PFSK-1 (cell line): ENCODE results near the gene NRIP1.

Experiments used
- FOXP2 ChIP-seq: optimal IDR thresholded peaks from 2 replicates; pipeline ENCODE3; 2011; ENCODE audit warnings: borderline replicate concordance, control low read depth, inconsistent platforms; ENCODE audit not compliant: insufficient read depth; ENCODE audit errors: extremely low read length, extremely low read depth
- POLR2AphosphoS5 ChIP-seq: IDR thresholded peaks from 2 replicates; pipeline ENCODE4 v1.6.1; 2012; ENCODE audit warnings: low read depth, mild to moderate bottlenecking, control low read depth, low read length, moderate library complexity
- SIN3A ChIP-seq: IDR thresholded peaks from 2 replicates; pipeline ENCODE4 v1.6.1; 2012; ENCODE audit warnings: mild to moderate bottlenecking, low read length, moderate library complexity, borderline replicate concordance; ENCODE audit not compliant: insufficient read depth
- TAF1 ChIP-seq: IDR thresholded peaks from 2 replicates; pipeline ENCODE4 v1.6.1; 2012; ENCODE audit warnings: low read length, control low read depth, borderline replicate concordance; ENCODE audit not compliant: insufficient read depth
- TF ChIP-seq, protein P1 (sequence below), 2 experiments: IDR thresholded peaks; 2 replicates each; pipeline versions ENCODE4 v1.6.1 to v1.8.0; 2011 to 2012; ENCODE audit warnings: low read depth in 2 of 2, low read length in 2 of 2, control low read depth in 1 of 2, inconsistent platforms in 1 of 2, mild to moderate bottlenecking in 1 of 2, moderate library complexity in 1 of 2; ENCODE audit not compliant: insufficient read depth in 1 of 2

NRIP1 gene

DNA sequence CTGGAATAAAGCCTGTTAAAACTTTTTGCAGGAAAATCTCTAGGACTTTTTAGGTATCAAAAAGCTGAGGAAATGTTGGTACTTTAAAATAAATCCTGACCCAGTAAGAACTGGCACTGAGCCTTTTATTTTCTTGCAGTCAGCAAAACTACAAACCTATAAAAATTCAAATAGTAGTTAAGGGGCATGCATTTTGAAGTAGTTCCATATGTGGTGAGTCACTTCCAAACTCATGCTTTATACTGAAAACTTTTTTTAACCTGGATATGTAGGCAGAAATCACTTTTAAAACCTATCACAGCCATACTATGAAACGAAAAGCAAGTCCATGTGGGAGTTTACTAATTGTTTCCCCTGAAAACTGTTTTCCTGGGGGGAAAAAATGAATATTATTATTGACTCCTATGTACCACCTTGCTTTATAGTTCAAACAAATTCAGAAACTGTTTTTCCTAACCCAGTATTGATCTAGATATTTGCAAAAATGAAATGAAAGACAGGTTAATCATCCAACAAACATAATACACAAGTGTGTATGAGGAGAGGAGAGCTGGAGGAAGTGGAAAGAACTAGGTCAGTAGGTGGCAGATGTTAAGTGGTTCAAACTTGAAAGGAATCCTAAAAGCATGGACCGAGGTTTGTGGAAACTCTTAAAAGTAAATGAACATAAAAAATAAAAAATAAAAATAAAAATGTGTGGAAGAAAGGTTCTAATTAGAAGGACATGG lies 30.5 kb downstream of the NRIP1 start:
- no peak for TF ChIP-seq POLR2AphosphoS5
- TF ChIP-seq SIN3A: no peak
- TF ChIP-seq, protein P1, sequence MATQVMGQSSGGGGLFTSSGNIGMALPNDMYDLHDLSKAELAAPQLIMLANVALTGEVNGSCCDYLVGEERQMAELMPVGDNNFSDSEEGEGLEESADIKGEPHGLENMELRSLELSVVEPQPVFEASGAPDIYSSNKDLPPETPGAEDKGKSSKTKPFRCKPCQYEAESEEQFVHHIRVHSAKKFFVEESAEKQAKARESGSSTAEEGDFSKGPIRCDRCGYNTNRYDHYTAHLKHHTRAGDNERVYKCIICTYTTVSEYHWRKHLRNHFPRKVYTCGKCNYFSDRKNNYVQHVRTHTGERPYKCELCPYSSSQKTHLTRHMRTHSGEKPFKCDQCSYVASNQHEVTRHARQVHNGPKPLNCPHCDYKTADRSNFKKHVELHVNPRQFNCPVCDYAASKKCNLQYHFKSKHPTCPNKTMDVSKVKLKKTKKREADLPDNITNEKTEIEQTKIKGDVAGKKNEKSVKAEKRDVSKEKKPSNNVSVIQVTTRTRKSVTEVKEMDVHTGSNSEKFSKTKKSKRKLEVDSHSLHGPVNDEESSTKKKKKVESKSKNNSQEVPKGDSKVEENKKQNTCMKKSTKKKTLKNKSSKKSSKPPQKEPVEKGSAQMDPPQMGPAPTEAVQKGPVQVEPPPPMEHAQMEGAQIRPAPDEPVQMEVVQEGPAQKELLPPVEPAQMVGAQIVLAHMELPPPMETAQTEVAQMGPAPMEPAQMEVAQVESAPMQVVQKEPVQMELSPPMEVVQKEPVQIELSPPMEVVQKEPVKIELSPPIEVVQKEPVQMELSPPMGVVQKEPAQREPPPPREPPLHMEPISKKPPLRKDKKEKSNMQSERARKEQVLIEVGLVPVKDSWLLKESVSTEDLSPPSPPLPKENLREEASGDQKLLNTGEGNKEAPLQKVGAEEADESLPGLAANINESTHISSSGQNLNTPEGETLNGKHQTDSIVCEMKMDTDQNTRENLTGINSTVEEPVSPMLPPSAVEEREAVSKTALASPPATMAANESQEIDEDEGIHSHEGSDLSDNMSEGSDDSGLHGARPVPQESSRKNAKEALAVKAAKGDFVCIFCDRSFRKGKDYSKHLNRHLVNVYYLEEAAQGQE (IDR thresholded peaks at IDR 0.05; ENCODE audit: insufficient read depth in 1 of 2, low read depth in 2 of 2, low read length in 2 of 2): no peak

DNA sequence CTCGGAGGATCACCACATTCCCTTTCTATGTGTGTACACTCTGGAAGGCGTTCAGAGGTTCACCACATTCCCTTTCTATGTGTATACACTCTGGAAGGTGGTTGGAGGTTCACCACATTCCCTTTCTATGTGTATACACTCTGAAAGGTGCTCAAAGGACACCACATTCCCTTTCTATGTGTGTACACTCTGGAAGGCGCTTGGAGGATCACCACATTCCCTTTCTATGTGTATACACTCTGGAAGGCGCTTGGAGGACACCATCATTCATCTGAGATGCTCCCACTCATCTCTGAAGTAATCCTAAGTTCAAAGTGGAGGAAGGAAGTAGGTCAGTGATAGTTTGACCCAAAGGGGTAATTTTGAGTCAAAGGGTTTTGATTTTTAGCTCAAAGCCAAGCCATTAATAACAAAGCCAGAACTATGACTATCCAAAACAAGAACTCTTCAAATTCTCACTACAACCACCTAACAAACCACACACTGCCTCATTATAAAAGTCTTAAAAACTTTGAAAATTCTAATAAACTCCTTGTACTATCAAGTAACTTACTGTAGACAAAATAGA lies 32.9 kb downstream of the NRIP1 start:
- TF ChIP-seq, protein P1 (IDR thresholded peaks at IDR 0.05; ENCODE audit: insufficient read depth in 1 of 2, low read depth in 2 of 2, low read length in 2 of 2): no peak
- TF ChIP-seq SIN3A (no peak), TAF1 (no peak), POLR2AphosphoS5 (no peak), FOXP2 (no peak)

DNA sequence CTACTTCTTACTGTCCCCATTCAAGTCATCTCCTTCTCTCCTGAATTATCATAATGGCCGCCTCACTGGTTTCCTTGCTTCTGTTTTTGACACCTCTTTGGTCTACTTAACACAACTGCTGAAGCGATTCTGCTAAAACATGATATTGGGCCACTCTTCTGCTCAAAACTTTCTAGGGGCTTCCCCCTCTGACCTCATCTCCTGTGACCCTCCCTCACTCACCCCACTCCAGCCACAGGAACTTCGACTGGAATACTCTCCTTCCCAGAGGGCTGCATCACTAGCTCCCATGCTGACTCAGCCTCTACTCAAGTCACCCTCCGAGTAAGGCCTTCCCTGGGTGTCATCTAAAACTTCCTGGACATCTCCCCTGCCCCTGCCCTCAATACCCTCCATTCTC lies 35.7 kb downstream of the NRIP1 start:
- TF ChIP-seq, protein P1 (IDR thresholded peaks at IDR 0.05; ENCODE audit: insufficient read depth in 1 of 2, low read depth in 2 of 2, low read length in 2 of 2): no peak
- TF ChIP-seq POLR2AphosphoS5: no peak
- no peak for TF ChIP-seq TAF1
- TF ChIP-seq FOXP2: no peak
- no peak for TF ChIP-seq SIN3A

DNA sequence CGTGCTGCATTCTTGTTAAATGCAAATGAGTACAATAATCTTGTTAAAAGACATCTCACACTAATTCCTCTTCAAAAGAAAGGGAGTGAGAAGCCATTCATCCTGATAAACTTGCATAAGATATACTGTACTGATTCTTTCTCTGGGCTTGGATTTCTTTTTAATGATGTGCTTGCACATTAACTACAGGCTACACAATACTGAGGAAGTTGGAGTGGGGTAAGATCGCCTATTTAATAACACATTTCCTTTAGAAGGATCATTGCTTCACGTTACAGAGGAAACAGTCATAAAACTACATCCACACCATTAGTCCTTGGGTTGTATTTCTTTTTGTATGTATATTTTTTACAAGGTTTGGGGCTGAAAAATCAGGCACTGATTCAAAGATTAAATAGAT lies 36.6 kb downstream of the NRIP1 start:
- no peak for TF ChIP-seq TAF1
- TF ChIP-seq, protein P1 (IDR thresholded peaks at IDR 0.05; ENCODE audit: insufficient read depth in 1 of 2, low read depth in 2 of 2, low read length in 2 of 2): no peak
- TF ChIP-seq SIN3A: no peak
- no peak for TF ChIP-seq FOXP2
- no peak for TF ChIP-seq POLR2AphosphoS5

DNA sequence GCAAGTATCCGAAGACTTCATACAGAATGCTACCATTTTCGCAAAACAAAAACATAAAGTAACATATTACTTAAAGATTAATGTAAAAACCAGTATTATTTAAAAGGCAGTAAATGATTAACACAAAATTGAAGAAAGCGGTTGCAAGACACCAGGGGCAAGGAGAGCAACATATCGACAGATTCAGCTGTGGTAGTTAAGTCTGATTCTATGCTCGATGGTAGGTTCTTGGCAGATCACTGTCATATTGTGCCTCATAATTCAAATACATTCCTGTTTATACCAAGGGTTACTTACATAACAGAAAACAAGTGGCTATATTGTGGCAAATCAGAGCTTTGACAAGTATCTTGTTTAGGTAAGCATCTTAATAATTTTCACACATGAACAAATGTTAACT lies 37.7 kb downstream of the NRIP1 start:
- no peak for TF ChIP-seq SIN3A
- TF ChIP-seq, protein P1 (IDR thresholded peaks at IDR 0.05; ENCODE audit: insufficient read depth in 1 of 2, low read depth in 2 of 2, low read length in 2 of 2): no peak
- no peak for TF ChIP-seq TAF1
- no peak for TF ChIP-seq FOXP2
- no peak for TF ChIP-seq POLR2AphosphoS5
